HEK293T (cell line): Measurements from ENCODE around the gene ENG.

Experiments used
- CTCF ChIA-PET: fragments of 350-600 bp; formaldehyde crosslinking; extraction: SDS; loops from one replicate; lab custom pipeline; 2021; ENCODE audit warnings: antibody characterized with exemption, inconsistent platforms; lab: Yijun Ruan, JAX
- POLR2A ChIA-PET: fragments of 350-600 bp; formaldehyde crosslinking; extraction: SDS; loops from one replicate; lab custom pipeline; 2020; ENCODE audit warnings: antibody characterized with exemption, inconsistent platforms; lab: Yijun Ruan, JAX
- DNase-seq: peaks from one replicate; pipeline ENCODE4 v3.0.0; 2012; ENCODE audit warnings: mixed read lengths; ENCODE audit errors: extremely low spot score
- ARNT ChIP-seq: fragments of 450-650 bp; IDR thresholded peaks from 2 replicates; pipeline ENCODE4 v1.6.1; 2017; ENCODE audit warnings: mild to moderate bottlenecking
- BHLHE40 ChIP-seq: fragments of 450-650 bp; IDR thresholded peaks from 2 replicates; pipeline ENCODE4 v1.6.1; 2016; ENCODE audit warnings: mild to moderate bottlenecking, moderate library complexity, borderline replicate concordance
- CTBP1 ChIP-seq: fragments of 450-650 bp; IDR thresholded peaks from 2 replicates; pipeline ENCODE4 v1.6.1; 2016; ENCODE audit warnings: borderline replicate concordance
- ELF4 ChIP-seq: fragments of 450-650 bp; IDR thresholded peaks from 2 replicates; pipeline ENCODE4 v1.6.1; 2017; ENCODE audit warnings: antibody characterized with exemption
- FOXA1 ChIP-seq: fragments of 450-650 bp; IDR thresholded peaks from 2 replicates; pipeline ENCODE4 v1.6.1; 2016; ENCODE audit warnings: mild to moderate bottlenecking
- FOXK2 ChIP-seq: fragments of 450-650 bp; IDR thresholded peaks from 2 replicates; pipeline ENCODE4 v1.6.1; 2016; ENCODE audit warnings: mild to moderate bottlenecking
- FOXM1 ChIP-seq: fragments of 450-650 bp; IDR thresholded peaks from 2 replicates; pipeline ENCODE4 v1.6.1; 2017; ENCODE audit warnings: mild to moderate bottlenecking, borderline replicate concordance
- HDGF ChIP-seq: fragments of 450-650 bp; IDR thresholded peaks from 2 replicates; pipeline ENCODE4 v1.6.1; 2017; ENCODE audit warnings: antibody characterized with exemption, borderline replicate concordance
- L3MBTL2 ChIP-seq: fragments of 450-650 bp; conservative IDR thresholded peaks from 2 replicates; pipeline ENCODE4 v1.6.1; 2016; ENCODE audit warnings: mild to moderate bottlenecking
- LEF1 ChIP-seq: fragments of 450-650 bp; IDR thresholded peaks from 2 replicates; pipeline ENCODE4 v1.6.1; 2017; ENCODE audit warnings: mild to moderate bottlenecking, borderline replicate concordance
- NFRKB ChIP-seq: fragments of 450-650 bp; IDR thresholded peaks from 2 replicates; pipeline ENCODE4 v1.6.1; 2016; ENCODE audit warnings: mild to moderate bottlenecking, moderate library complexity
- PKNOX1 ChIP-seq: fragments of 450-650 bp; IDR thresholded peaks from 2 replicates; pipeline ENCODE4 v1.6.1; 2016
- SP1 ChIP-seq: fragments of 450-650 bp; IDR thresholded peaks from 2 replicates; pipeline ENCODE4 v1.6.1; 2017
- SUZ12 ChIP-seq: fragments of 450-650 bp; IDR thresholded peaks from 2 replicates; pipeline ENCODE4 v1.6.1; 2016; ENCODE audit warnings: mild to moderate bottlenecking
- TARDBP ChIP-seq: fragments of 450-650 bp; IDR thresholded peaks from 2 replicates; pipeline ENCODE4 v1.6.1; 2016
- ZNF384 ChIP-seq: fragments of 450-650 bp; IDR thresholded peaks from 2 replicates; pipeline ENCODE4 v1.6.1; 2016

Gene ENG

GRCh38 chr9:127875306-127875966 lies 21.0 kb upstream of the ENG start:
- ChIA-PET POLR2A (no interaction called here), CTCF (no interaction called here)
- DNase-seq, result no peak
- TF ChIP-seq BHLHE40 (no peak), ZNF384 (no peak), CTBP1 (no peak), NFRKB (no peak), TARDBP (no peak), FOXK2 (no peak), ELF4 (no peak), L3MBTL2 (no peak), LEF1 (no peak)

- ChIA-PET POLR2A (interaction anchor here (0.6 kb wide), 1 partner anchor 134 kb away, joined by 3 read pairs; no protein-coding TSS in a partner anchor), CTCF (interaction anchor here (1.5 kb wide), 1 partner anchor 140 kb away, joined by 4 read pairs; the partner anchor contains the start of gene TOR2A)
Measured at GRCh38 chr9:127874301-127875221, 20.1 kb upstream of the ENG start.

GRCh38 chr9:127873886-127874285 lies 19.4 kb upstream of the ENG start:
- TF ChIP-seq ARNT (no peak), FOXA1 (no peak), SUZ12 (no peak), TARDBP (no peak), NFRKB (no peak), HDGF (no peak), PKNOX1 (no peak)
- POLR2A ChIA-PET, result interaction anchor here (0.6 kb wide), 1 partner anchor 133 kb away, joined by 3 read pairs; no protein-coding TSS in a partner anchor
- CTCF ChIA-PET, result interaction anchor here (1.5 kb wide), 1 partner anchor 139 kb away, joined by 4 read pairs; the partner anchor contains the start of gene TOR2A
- no peak for DNase-seq

More at GRCh38 chr9:127874301-127875221, 20.1 kb upstream of the ENG start:
- DNase-seq, result no peak
- TF ChIP-seq PKNOX1, result no peak
- no peak for TF ChIP-seq TARDBP
- TF ChIP-seq FOXK2, result no peak
- no peak for TF ChIP-seq ELF4
- TF ChIP-seq FOXA1, result no peak
- TF ChIP-seq CTBP1, result no peak
- TF ChIP-seq SP1, result no peak
- TF ChIP-seq L3MBTL2, result no peak
- TF ChIP-seq LEF1, result no peak
- no peak for TF ChIP-seq HDGF
- no peak for TF ChIP-seq SUZ12
- no peak for TF ChIP-seq BHLHE40

- POLR2A ChIA-PET, result interaction anchor here (1.3 kb wide), 1 partner anchor 24 kb away, joined by 3 read pairs; no protein-coding TSS in a partner anchor
- CTCF ChIA-PET, result interaction anchor here (1.5 kb wide), 1 partner anchor 139 kb away, joined by 4 read pairs; the partner anchor contains the start of gene TOR2A
- no peak for TF ChIP-seq SP1
- TF ChIP-seq HDGF, result no peak
- no peak for TF ChIP-seq NFRKB
- TF ChIP-seq FOXM1, result no peak
- TF ChIP-seq PKNOX1, result no peak
- TF ChIP-seq FOXA1, result no peak
- DNase-seq, result no peak
Measured at GRCh38 chr9:127873223-127873691, 18.8 kb upstream of the ENG start.

GRCh38 chr9:127872369-127873222 lies 18.1 kb upstream of the ENG start:
- TF ChIP-seq ARNT, result no peak
- TF ChIP-seq NFRKB, result no peak
- no peak for TF ChIP-seq L3MBTL2
- no peak for TF ChIP-seq LEF1
- TF ChIP-seq FOXM1, result no peak
- no peak for TF ChIP-seq ZNF384
- TF ChIP-seq FOXK2, result no peak
- TF ChIP-seq HDGF, result no peak
- TF ChIP-seq PKNOX1, result no peak
- no peak for TF ChIP-seq BHLHE40
- TF ChIP-seq CTBP1, result no peak
- TF ChIP-seq TARDBP, result no peak
- TF ChIP-seq SP1, result no peak
- TF ChIP-seq FOXA1, result no peak
- no peak for TF ChIP-seq ELF4
- TF ChIP-seq SUZ12, result no peak
- ChIA-PET POLR2A (interaction anchor here (1.3 kb wide), 1 partner anchor 25 kb away, joined by 3 read pairs; no protein-coding TSS in a partner anchor), CTCF (no interaction called here)
- no peak for DNase-seq
